A673 (cell line): Measurements from ENCODE around the gene SRP9.

ENCODE experiments used
- EZH2 ChIP-seq: fragments of 200-600 bp; sonication (generic); IDR thresholded peaks from 2 replicates; pipeline ENCODE4 v1.6.1; 2017; ENCODE audit warnings: borderline replicate concordance, low read depth, mild to moderate bottlenecking, mixed read lengths, antibody characterized with exemption, low read length; ENCODE audit not compliant: poor library complexity, severe bottlenecking
- TF ChIP-seq, protein P1 (sequence below): fragments of 300-800, 200-600 bp; sonication (generic); conservative IDR thresholded peaks from 2 replicates; pipeline ENCODE4 v1.5.1; 2017; ENCODE audit warnings: low read depth, mild to moderate bottlenecking, antibody characterized with exemption, low read length, moderate library complexity, mixed read lengths

DNA sequence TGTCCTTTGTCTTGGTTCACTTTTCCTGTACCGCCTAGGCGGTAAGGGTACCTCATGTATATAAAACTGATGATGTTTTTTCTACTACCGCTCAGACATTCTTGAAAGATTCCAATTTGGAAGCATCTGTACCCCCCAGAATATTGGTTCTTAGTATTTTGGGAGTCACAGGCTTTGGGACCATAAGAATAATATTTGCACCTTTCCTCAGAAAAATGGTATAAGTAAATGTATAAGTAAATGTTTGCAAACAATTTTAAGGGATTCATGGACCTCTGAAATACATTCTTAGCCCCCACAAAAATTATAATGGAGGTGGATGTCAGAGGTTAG lies 677 bp downstream of the SRP9 start:
- no peak for TF ChIP-seq EZH2
- TF ChIP-seq, protein P1, sequence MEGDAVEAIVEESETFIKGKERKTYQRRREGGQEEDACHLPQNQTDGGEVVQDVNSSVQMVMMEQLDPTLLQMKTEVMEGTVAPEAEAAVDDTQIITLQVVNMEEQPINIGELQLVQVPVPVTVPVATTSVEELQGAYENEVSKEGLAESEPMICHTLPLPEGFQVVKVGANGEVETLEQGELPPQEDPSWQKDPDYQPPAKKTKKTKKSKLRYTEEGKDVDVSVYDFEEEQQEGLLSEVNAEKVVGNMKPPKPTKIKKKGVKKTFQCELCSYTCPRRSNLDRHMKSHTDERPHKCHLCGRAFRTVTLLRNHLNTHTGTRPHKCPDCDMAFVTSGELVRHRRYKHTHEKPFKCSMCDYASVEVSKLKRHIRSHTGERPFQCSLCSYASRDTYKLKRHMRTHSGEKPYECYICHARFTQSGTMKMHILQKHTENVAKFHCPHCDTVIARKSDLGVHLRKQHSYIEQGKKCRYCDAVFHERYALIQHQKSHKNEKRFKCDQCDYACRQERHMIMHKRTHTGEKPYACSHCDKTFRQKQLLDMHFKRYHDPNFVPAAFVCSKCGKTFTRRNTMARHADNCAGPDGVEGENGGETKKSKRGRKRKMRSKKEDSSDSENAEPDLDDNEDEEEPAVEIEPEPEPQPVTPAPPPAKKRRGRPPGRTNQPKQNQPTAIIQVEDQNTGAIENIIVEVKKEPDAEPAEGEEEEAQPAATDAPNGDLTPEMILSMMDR, result no peak
